ENCODE measurements around the gene NMRK2.

GRCh38 chr19:3950871-3951861, 18.3 kb downstream of the NMRK2 start:
- TF ChIP-seq, protein P1, sequence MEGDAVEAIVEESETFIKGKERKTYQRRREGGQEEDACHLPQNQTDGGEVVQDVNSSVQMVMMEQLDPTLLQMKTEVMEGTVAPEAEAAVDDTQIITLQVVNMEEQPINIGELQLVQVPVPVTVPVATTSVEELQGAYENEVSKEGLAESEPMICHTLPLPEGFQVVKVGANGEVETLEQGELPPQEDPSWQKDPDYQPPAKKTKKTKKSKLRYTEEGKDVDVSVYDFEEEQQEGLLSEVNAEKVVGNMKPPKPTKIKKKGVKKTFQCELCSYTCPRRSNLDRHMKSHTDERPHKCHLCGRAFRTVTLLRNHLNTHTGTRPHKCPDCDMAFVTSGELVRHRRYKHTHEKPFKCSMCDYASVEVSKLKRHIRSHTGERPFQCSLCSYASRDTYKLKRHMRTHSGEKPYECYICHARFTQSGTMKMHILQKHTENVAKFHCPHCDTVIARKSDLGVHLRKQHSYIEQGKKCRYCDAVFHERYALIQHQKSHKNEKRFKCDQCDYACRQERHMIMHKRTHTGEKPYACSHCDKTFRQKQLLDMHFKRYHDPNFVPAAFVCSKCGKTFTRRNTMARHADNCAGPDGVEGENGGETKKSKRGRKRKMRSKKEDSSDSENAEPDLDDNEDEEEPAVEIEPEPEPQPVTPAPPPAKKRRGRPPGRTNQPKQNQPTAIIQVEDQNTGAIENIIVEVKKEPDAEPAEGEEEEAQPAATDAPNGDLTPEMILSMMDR (conservative IDR thresholded peaks at IDR 0.05; ENCODE audit: low read length): no peak
- no peak for TF ChIP-seq EZH2phosphoT487 (IDR thresholded peaks at IDR 0.05; ENCODE audit: borderline replicate concordance)

Data from Loucy (cell line).